ENCODE data around the gene ENPP7. TPM values are rescaled to one million over a fixed set of nuclear protein-coding genes. Genes with fewer than 3 reads are reported as not detected.

Gene ENPP7
- total and polyA plus RNA-seq, 2 donors (not counting 3 experiments of a cell fraction or from before 2014, with no cell fraction given) = not detected

DNA sequence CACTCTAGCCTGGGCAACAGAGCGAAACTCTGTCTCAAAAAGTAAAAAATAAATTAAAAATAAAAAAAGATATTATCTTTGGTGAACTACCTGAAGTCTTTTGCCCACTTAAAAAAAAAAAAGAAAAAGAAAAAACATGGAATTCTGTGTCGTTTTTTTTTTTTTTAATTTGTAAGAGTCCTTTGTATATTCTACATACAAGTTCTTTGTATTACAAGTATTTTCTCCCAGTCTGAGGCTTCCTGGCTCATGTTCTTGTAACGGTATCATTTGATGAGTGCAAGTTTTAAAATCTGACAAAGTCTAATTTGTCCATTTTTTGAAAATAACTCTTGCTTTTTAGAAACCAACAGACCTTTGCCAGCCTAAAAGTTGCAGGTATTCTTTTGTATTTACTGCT is 35.0 kb downstream of the ENPP7 start:
- H3K9me1 ChIP-seq (replicated peaks; ENCODE audit: control insufficient read depth, extremely low read depth, insufficient read depth, low read length) = no peaks in the 10 kb centered on the region
- dilution Hi-C loops (cut with MboI; ENCODE audit: extremely low pct_ligation_motif_present, low sequenced_read_pairs) (no loop called here), intact Hi-C loops (cut with micrococcal nuclease) (no loop called here)
- H3K4me3 ChIP-seq (replicated peaks in 1 of 3; ENCODE audit: insufficient read depth in 1 of 3, low read depth in 1 of 3, low read length in 3 of 3) = no peak overlapping the region
- no peaks in the 10 kb centered on the region for H3K36me3 ChIP-seq (ENCODE audit: control insufficient read depth in 2 of 2, extremely low read depth in 1 of 2, insufficient read depth in 2 of 2, low read length in 2 of 2)
- H3K79me2 ChIP-seq (ENCODE audit: control insufficient read depth, insufficient read depth, low read length) = no peaks in the 10 kb centered on the region
- DNase-seq (ENCODE audit: low read depth, low spot score) (no peak), FAIRE-seq (no peak)
- BruUV-seq (replicated peaks) = no TSS peak
- no peak overlapping the region for H3K9ac ChIP-seq (replicated peaks; ENCODE audit: extremely low read depth, insufficient read depth, low read length)
- no peak overlapping the region for H3K27ac ChIP-seq (ENCODE audit: insufficient read depth, low read depth, low read length)
- H3K4me2 ChIP-seq (ENCODE audit: insufficient read depth, low read length) = no peak overlapping the region
- H4K20me1 ChIP-seq (replicated peaks; ENCODE audit: control insufficient read depth, extremely low read depth, insufficient read depth, low read length) = no peaks in the 10 kb centered on the region
- no peaks in the 10 kb centered on the region for H3K9me3 ChIP-seq (replicated peaks; ENCODE audit: control insufficient read depth, insufficient read depth, low read length)
- CTCF ChIA-PET = interaction anchor here (0.7 kb wide), 1 partner anchor 57 kb away, joined by 5 read pairs; no protein-coding TSS in a partner anchor
- H2AFZ ChIP-seq (ENCODE audit: low read depth, low read length) = no peak overlapping the region
- POLR2A ChIA-PET = no interaction called here
- TF ChIP-seq MAX (IDR thresholded peaks at IDR 0.05; ENCODE audit: insufficient read depth, insufficient read length) (no peak), GATA2 (IDR thresholded peaks at IDR 0.05; ENCODE audit: insufficient read depth, insufficient read length, low read depth, low read length) (no peak), JUN (IDR thresholded peaks at IDR 0.05; ENCODE audit: borderline replicate concordance, insufficient read depth, insufficient read length, low read depth) (no peak), POLR2AphosphoS5 (IDR thresholded peaks at IDR 0.05; ENCODE audit: insufficient read depth, low read depth, low read length) (no peak), POLR2A (IDR thresholded peaks at IDR 0.05; ENCODE audit: low read depth, low read length) (no peak), EZH2 (IDR thresholded peaks at IDR 0.05; ENCODE audit: borderline replicate concordance, low read depth, low read length, severe bottlenecking) (no peak), CTCF (IDR thresholded peaks at IDR 0.05; ENCODE audit: extremely low read depth in 1 of 2, insufficient read depth in 1 of 2, low read depth in 1 of 2, low read length in 2 of 2) (no peak)
- H3K27me3 ChIP-seq (ENCODE audit: control insufficient read depth in 2 of 2, insufficient read depth in 2 of 2, low read length in 2 of 2) = peaks cover 0 to 5% of the 10 kb centered on the region in 2 experiments
- H3K4me1 ChIP-seq (ENCODE audit: control insufficient read depth, extremely low read depth, insufficient read depth, low read length) = no peaks in the 10 kb centered on the region

Measured in endothelial cell of umbilical vein (primary cell).